ENCODE results near the gene ATP13A2.

ATP13A2 gene

DNA sequence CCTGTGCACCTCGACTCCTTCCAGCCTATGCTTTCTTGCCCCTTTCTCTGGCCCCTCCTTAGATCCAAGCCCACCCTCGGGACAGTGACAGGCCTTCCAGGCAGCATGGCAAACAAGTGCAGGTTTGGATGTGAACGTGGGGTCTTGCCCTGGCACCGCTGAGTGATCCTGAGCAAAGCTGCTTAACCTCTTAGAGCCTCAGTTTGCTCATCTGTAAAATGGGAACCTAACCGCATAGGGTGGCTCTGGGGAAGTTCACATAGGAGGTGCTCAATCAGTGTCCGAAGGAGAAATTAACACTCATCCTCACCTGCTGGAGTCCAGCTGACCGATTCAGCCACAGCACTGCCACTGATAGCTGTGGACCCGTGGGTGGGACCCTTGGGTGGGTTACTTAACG is 38.5 kb downstream of the ATP13A2 start:
- no peak for DNase-seq (ENCODE audit: low read depth)
- TF ChIP-seq, protein P1, sequence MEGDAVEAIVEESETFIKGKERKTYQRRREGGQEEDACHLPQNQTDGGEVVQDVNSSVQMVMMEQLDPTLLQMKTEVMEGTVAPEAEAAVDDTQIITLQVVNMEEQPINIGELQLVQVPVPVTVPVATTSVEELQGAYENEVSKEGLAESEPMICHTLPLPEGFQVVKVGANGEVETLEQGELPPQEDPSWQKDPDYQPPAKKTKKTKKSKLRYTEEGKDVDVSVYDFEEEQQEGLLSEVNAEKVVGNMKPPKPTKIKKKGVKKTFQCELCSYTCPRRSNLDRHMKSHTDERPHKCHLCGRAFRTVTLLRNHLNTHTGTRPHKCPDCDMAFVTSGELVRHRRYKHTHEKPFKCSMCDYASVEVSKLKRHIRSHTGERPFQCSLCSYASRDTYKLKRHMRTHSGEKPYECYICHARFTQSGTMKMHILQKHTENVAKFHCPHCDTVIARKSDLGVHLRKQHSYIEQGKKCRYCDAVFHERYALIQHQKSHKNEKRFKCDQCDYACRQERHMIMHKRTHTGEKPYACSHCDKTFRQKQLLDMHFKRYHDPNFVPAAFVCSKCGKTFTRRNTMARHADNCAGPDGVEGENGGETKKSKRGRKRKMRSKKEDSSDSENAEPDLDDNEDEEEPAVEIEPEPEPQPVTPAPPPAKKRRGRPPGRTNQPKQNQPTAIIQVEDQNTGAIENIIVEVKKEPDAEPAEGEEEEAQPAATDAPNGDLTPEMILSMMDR (IDR thresholded peaks at IDR 0.05; ENCODE audit: low read depth, low read length, missing control alignments): no peak
- H3K4me3 ChIP-seq (ENCODE audit: low read depth, low read length): no peak overlapping the region
- in situ Hi-C loops (cut with HindIII; ENCODE audit: low sequenced_read_pairs): loop anchor here (5.0 kb wide), 1 partner anchor 69 kb away; no protein-coding TSS in a partner anchor

DNA sequence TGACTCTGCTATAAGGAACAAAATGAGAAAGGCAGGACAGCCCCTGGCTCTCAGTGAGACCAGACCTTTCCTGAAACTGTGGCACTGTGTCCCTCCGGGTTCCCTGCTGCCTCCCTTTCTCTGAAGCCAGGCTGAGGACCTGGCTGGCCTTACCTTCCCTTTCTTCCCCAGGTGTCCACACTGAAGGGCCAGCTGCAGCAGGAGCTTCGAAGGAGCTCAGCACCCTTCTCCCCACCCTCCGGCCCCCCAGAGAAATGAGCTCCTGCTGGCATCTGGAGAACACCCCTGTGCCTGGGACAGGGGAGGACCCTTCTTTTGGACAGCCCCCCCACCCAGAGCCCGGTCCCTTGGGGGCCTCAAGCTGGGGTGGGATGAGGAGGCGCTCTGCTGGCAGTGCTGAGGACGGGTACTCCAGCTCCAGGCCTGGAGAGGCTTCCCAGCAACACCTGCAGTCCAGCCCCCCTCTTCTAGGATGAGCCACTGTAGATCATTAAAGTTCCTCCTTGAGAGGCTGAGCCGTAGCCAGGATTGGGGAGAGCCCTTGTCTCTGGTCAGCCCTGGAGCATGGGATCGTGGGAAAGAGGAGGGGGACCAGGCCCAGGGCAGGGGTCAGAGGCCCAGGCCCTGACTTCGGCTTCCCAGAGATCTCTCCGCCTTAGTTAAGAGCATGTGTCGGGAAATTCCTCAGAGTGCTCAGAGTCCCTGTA is 39.4 kb downstream of the ATP13A2 start:
- H3K4me3 ChIP-seq (ENCODE audit: low read depth, low read length): no peak overlapping the region
- in situ Hi-C loops (cut with HindIII; ENCODE audit: low sequenced_read_pairs): loop anchor here (5.0 kb wide), 1 partner anchor 70 kb away; no protein-coding TSS in a partner anchor
- DNase-seq (ENCODE audit: low read depth): no peak
- TF ChIP-seq, protein P1 (IDR thresholded peaks at IDR 0.05; ENCODE audit: low read depth, low read length, missing control alignments): no peak

DNA sequence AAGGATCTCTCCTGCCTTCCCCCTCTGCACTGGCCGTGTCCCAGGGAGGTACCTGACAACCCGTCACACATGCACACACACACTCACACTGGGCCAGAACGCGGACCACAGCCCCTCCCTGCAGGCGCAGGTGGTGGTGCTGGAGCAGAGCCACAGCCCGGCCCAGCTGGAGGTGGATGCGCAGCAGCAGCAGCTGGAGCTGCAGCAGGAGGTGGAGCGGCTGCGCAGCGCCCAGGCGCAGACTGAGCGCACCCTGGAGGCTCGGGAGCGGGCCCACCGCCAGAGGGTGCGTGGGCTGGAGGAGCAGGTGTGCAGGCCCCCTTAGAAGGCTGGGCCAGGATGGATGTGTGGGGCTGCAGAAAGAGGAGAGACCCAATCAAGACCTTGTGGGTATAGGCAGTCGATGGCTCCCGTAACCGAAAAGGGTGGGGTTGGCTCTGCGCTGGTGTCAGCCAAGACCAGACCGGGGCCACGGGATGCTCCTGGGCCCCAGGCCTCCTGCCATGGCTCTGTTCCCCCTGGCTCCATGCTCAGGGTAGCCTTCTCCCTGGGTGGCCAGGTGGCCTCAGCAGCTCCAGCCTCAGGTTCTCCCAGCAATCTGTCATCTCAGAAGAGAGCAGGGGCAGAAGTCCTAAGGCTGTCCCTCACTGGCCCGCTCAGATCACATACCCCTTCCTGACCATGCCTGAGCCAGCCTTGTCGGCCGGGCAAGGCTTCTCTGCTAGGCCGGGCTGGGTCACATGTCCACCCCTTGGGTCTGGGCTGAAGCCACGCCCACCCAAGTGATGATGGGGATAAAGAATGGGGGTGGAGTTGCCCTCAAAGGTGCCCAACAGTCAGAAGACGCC is 40.2 kb downstream of the ATP13A2 start:
- TF ChIP-seq, protein P1 (IDR thresholded peaks at IDR 0.05; ENCODE audit: low read depth, low read length, missing control alignments): no peak
- H3K4me3 ChIP-seq (ENCODE audit: low read depth, low read length): no peak overlapping the region

DNA sequence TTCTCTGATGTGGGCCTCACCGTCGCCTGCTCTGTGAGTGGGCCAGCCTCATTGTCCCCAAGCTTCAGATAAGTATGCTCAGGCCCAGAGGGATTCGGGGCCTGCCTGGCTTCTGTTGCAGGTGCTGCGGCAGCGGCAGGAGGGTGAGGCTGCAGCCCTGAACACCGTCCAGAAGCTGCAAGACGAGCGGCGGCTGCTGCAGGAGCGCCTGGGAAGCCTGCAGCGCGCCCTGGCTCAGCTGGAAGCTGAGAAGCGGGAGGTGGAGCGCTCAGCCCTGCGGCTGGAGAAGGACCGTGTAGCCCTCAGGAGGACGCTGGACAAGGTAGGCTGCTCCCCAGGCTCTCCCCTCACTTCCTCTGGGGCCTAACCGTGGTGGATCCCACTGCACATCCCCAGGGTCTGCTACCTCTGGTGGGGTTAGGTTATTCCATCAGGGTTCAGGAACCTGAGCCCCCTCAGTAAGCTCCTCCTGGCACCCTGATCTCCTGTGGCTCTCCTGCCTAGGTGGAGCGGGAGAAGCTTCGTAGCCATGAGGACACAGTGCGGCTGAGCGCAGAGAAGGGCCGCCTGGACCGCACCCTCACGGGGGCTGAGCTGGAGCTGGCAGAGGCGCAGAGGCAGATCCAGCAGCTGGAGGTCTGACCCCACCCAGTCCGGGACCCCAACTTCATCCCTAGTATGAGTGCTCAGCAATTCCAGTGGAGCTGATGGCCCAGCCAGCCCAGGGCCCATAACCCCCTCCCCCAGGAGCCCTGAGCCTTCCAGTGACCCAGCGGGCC is 41.4 kb downstream of the ATP13A2 start:
- no peak overlapping the region for H3K4me3 ChIP-seq (ENCODE audit: low read depth, low read length)
- in situ Hi-C loops (cut with HindIII; ENCODE audit: low sequenced_read_pairs): loop anchor here (5.0 kb wide), 1 partner anchor 72 kb away; no protein-coding TSS in a partner anchor
- no peak for DNase-seq (ENCODE audit: low read depth)
- TF ChIP-seq, protein P1 (IDR thresholded peaks at IDR 0.05; ENCODE audit: low read depth, low read length, missing control alignments): no peak

More for the DNA sequence above, 40.2 kb downstream of the ATP13A2 start:
- in situ Hi-C loops (cut with HindIII; ENCODE audit: low sequenced_read_pairs): loop anchor here (5.0 kb wide), 1 partner anchor 71 kb away; no protein-coding TSS in a partner anchor
- no peak for DNase-seq (ENCODE audit: low read depth)

DNA sequence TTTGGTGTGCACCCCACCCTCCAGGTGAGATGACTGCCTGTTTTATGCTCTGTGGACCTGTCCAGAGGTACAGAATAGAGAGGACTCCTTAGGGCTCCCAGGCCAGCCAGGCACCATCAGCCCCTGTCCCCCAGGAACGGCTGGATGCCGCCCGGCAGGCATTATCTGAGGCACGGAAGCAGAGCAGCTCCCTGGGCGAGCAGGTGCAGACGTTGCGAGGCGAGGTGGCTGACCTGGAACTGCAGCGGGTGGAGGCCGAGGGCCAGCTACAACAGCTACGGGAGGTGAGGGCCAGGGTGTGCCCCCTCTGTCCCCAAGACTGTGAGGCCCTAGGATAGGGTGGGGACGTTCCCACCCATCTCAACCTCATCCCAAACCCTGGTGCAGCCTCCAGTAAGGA is 42.1 kb downstream of the ATP13A2 start:
- TF ChIP-seq, protein P1 (IDR thresholded peaks at IDR 0.05; ENCODE audit: low read depth, low read length, missing control alignments): no peak
- H3K4me3 ChIP-seq (ENCODE audit: low read depth, low read length): no peak overlapping the region
- no peak for DNase-seq (ENCODE audit: low read depth)
- in situ Hi-C loops (cut with HindIII; ENCODE audit: low sequenced_read_pairs): loop anchor here (5.0 kb wide), 1 partner anchor 73 kb away; no protein-coding TSS in a partner anchor

Measured in astrocyte of the cerebellum (primary cell).